ENCODE results near the gene ST3GAL3.

ST3GAL3 gene

DNA sequence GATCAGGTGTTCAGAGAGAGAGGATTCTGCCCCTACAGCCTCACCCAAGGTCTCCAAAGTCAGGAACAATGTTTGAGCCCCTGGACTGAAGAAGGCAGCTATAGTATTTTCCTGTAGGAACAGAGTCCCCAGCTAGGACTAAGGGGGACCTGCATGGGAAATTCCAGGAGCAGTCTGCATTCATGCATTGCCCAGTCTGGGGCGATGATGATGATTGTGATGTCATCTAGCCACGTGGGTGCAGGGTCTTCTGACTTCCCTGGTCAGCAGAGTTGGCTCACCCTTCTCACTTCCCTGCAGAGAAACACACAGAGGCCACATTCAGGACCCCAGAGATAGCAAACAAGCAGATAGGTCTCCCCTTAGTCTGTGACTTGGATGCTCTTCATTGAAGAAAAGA, 169.8 kb downstream of the ST3GAL3 start:
- Histone ChIP-seq H3K4me1 (ENCODE audit: low read depth, poor library complexity, severe bottlenecking) (no peaks in the 10 kb centered on the region), H3K79me2 (ENCODE audit: insufficient read depth, low read depth) (no peaks in the 10 kb centered on the region), H2AFZ (ENCODE audit: low read depth) (no peak overlapping the region), H3K27me3 (ENCODE audit: insufficient read depth, low read depth) (no peaks in the 10 kb centered on the region), H3K36me3 (ENCODE audit: insufficient read depth) (no peaks in the 10 kb centered on the region), H3K4me2 (no peak overlapping the region), H3K4me3 (IDR thresholded peaks at IDR 0.05; ENCODE audit: insufficient read depth, low read depth, low read length) (no peak overlapping the region), H3K27ac (no peak overlapping the region), H4K20me1 (ENCODE audit: insufficient read depth) (no peaks in the 10 kb centered on the region), H3K9ac (no peak overlapping the region)
- TF ChIP-seq, protein P1, sequence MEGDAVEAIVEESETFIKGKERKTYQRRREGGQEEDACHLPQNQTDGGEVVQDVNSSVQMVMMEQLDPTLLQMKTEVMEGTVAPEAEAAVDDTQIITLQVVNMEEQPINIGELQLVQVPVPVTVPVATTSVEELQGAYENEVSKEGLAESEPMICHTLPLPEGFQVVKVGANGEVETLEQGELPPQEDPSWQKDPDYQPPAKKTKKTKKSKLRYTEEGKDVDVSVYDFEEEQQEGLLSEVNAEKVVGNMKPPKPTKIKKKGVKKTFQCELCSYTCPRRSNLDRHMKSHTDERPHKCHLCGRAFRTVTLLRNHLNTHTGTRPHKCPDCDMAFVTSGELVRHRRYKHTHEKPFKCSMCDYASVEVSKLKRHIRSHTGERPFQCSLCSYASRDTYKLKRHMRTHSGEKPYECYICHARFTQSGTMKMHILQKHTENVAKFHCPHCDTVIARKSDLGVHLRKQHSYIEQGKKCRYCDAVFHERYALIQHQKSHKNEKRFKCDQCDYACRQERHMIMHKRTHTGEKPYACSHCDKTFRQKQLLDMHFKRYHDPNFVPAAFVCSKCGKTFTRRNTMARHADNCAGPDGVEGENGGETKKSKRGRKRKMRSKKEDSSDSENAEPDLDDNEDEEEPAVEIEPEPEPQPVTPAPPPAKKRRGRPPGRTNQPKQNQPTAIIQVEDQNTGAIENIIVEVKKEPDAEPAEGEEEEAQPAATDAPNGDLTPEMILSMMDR (conservative IDR thresholded peaks at IDR 0.05; ENCODE audit: low read depth, low read length), result no peak

DNA sequence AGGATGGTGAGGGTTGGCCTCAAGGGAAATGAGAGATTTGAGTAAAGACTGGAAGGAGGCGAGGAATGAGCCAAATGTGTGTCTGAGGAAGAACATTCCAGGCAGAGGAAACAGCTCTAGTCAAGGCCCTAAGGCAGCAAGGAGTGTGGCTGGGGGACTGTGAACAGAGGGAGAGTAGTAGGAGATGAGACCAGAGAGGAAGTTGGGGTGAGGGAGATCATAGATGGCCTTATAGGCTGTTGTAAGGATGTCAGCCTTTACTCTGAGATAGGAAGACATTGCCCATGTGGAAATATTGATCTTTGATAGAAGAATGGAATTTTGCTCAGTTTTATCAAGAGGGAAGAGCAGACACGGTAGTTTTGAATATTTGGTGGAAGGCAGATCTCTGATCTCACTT, 171.1 kb downstream of the ST3GAL3 start:
- no peaks in the 10 kb centered on the region for H3K79me2 ChIP-seq (ENCODE audit: insufficient read depth, low read depth)
- no peaks in the 10 kb centered on the region for H3K36me3 ChIP-seq (ENCODE audit: insufficient read depth)
- H4K20me1 ChIP-seq (ENCODE audit: insufficient read depth), result no peaks in the 10 kb centered on the region
- TF ChIP-seq, protein P1 (conservative IDR thresholded peaks at IDR 0.05; ENCODE audit: low read depth, low read length), result no peak
- no peak overlapping the region for H2AFZ ChIP-seq (ENCODE audit: low read depth)
- H3K4me3 ChIP-seq (IDR thresholded peaks at IDR 0.05; ENCODE audit: insufficient read depth, low read depth, low read length), result no peak overlapping the region
- H3K27me3 ChIP-seq (ENCODE audit: insufficient read depth, low read depth), result no peaks in the 10 kb centered on the region
- H3K27ac ChIP-seq, result no peak overlapping the region
- H3K4me2 ChIP-seq, result no peak overlapping the region
- H3K4me1 ChIP-seq (ENCODE audit: low read depth, poor library complexity, severe bottlenecking), result no peaks in the 10 kb centered on the region
- H3K9ac ChIP-seq, result no peak overlapping the region

GRCh38 chr1:43878854-43879253, 171.5 kb downstream of the ST3GAL3 start:
- no peaks in the 10 kb centered on the region for H3K27me3 ChIP-seq (ENCODE audit: insufficient read depth, low read depth)
- no peaks in the 10 kb centered on the region for H3K4me1 ChIP-seq (ENCODE audit: low read depth, poor library complexity, severe bottlenecking)
- no peaks in the 10 kb centered on the region for H3K36me3 ChIP-seq (ENCODE audit: insufficient read depth)
- H2AFZ ChIP-seq (ENCODE audit: low read depth), result no peak overlapping the region
- H3K27ac ChIP-seq, result no peak overlapping the region
- H4K20me1 ChIP-seq (ENCODE audit: insufficient read depth), result no peaks in the 10 kb centered on the region
- H3K4me3 ChIP-seq (IDR thresholded peaks at IDR 0.05; ENCODE audit: insufficient read depth, low read depth, low read length), result no peak overlapping the region
- H3K79me2 ChIP-seq (ENCODE audit: insufficient read depth, low read depth), result no peaks in the 10 kb centered on the region
- no peak overlapping the region for H3K9ac ChIP-seq
- no peak overlapping the region for H3K4me2 ChIP-seq
- TF ChIP-seq, protein P1 (conservative IDR thresholded peaks at IDR 0.05; ENCODE audit: low read depth, low read length), result no peak

- Histone ChIP-seq H4K20me1 (ENCODE audit: insufficient read depth) (no peaks in the 10 kb centered on the region), H2AFZ (ENCODE audit: low read depth) (no peak overlapping the region), H3K27me3 (ENCODE audit: insufficient read depth, low read depth) (no peaks in the 10 kb centered on the region), H3K9ac (no peak overlapping the region), H3K4me1 (ENCODE audit: low read depth, poor library complexity, severe bottlenecking) (no peaks in the 10 kb centered on the region), H3K4me3 (IDR thresholded peaks at IDR 0.05; ENCODE audit: insufficient read depth, low read depth, low read length) (no peak overlapping the region), H3K4me2 (no peak overlapping the region), H3K79me2 (ENCODE audit: insufficient read depth, low read depth) (no peaks in the 10 kb centered on the region), H3K36me3 (ENCODE audit: insufficient read depth) (no peaks in the 10 kb centered on the region), H3K27ac (no peak overlapping the region)
- TF ChIP-seq, protein P1 (conservative IDR thresholded peaks at IDR 0.05; ENCODE audit: low read depth, low read length), result no peak
These were observed 172.1 kb downstream of the ST3GAL3 start for GRCh38 chr1:43879414-43879813.

All from KMS-11 (cell line).